HCT116 (cell line): ENCODE results near the gene INPP4A. TPM values are rescaled to one million over a fixed set of nuclear protein-coding genes. Genes with fewer than 3 reads are reported as not detected.

Experiments used
- EZH2 ChIP-seq: fragments of 200-600 bp; sonication (generic); IDR thresholded peaks from 2 replicates; pipeline ENCODE4 v1.6.1; 2017; ENCODE audit warnings: antibody characterized with exemption, mixed run types
- JUND ChIP-seq: IDR thresholded peaks from 2 replicates; pipeline ENCODE4 v1.6.1; 2012
- POLR2A ChIP-seq: IDR thresholded peaks from 2 replicates; pipeline ENCODE4 v1.7.0; 2011; ENCODE audit warnings: borderline replicate concordance; ENCODE audit not compliant: insufficient read depth, insufficient read length; ENCODE audit errors: extremely low read depth
- POLR2AphosphoS5 ChIP-seq: IDR thresholded peaks from 2 replicates; pipeline ENCODE4 v1.6.1; 2011; ENCODE audit warnings: mild to moderate bottlenecking, low read depth, low read length, moderate library complexity
- RAD21 ChIP-seq: IDR thresholded peaks from 2 replicates; pipeline ENCODE4 v1.6.1; 2012; ENCODE audit warnings: low read depth, mild to moderate bottlenecking
- REST ChIP-seq: IDR thresholded peaks from 2 replicates; pipeline ENCODE4 v1.6.1; 2012; ENCODE audit warnings: low read depth
- SP1 ChIP-seq: IDR thresholded peaks from 2 replicates; pipeline ENCODE4 v1.6.1; 2012; ENCODE audit warnings: low read depth
- total RNA-seq: library from RNA; stranded (reverse); gene quantifications from one replicate; pipeline ENCODE4 v1.2.1, GENCODE V29; 2021; ENCODE audit not compliant: unreplicated experiment
- TF ChIP-seq, protein P1 (sequence below): IDR thresholded peaks from 2 replicates; pipeline ENCODE4 v1.6.1; 2011; ENCODE audit warnings: mild to moderate bottlenecking, low read length, moderate library complexity; ENCODE audit not compliant: insufficient replicate concordance; ENCODE audit errors: extremely low read depth

INPP4A gene
- total RNA-seq, 1 experiment from 2014 or later = 18.5 TPM

- no peak for TF ChIP-seq POLR2A
- TF ChIP-seq POLR2AphosphoS5 = no peak
- TF ChIP-seq REST = no peak
- TF ChIP-seq, protein P1, sequence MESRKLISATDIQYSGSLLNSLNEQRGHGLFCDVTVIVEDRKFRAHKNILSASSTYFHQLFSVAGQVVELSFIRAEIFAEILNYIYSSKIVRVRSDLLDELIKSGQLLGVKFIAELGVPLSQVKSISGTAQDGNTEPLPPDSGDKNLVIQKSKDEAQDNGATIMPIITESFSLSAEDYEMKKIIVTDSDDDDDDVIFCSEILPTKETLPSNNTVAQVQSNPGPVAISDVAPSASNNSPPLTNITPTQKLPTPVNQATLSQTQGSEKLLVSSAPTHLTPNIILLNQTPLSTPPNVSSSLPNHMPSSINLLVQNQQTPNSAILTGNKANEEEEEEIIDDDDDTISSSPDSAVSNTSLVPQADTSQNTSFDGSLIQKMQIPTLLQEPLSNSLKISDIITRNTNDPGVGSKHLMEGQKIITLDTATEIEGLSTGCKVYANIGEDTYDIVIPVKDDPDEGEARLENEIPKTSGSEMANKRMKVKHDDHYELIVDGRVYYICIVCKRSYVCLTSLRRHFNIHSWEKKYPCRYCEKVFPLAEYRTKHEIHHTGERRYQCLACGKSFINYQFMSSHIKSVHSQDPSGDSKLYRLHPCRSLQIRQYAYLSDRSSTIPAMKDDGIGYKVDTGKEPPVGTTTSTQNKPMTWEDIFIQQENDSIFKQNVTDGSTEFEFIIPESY = no peak
- no peak for TF ChIP-seq SP1
- TF ChIP-seq EZH2 = no peak
- TF ChIP-seq JUND = no peak
- no peak for TF ChIP-seq RAD21
Measured at GRCh38 chr2:98484121-98484557, 39.5 kb downstream of the INPP4A start (continued).
